DND-41 (cell line): ENCODE results near the gene GPR107.
"Not testable (repeated sequence)": the region's sequence is repeated elsewhere in the genome, so short reads cannot be mapped to it uniquely, and the experiment has no call there.

Experiments used
- ATAC-seq: fragments of 200-7000 bp; cut with Tn5 transposase; 3 replicates; pipeline ENCODE4 v1.9.1; 2021; ENCODE audit warnings: low read depth; ENCODE audit not compliant: insufficient read depth
- DNase-seq: peaks from one replicate; pipeline ENCODE4 v3.0.0-alpha.2; 2020
- H2AFZ ChIP-seq: 2 replicates; pipeline ENCODE4 v1.6.0; 2012; ENCODE audit warnings: low read depth, low read length
- H3K27ac ChIP-seq: 2 replicates; pipeline ENCODE4 v1.5.1; 2012; ENCODE audit warnings: low read length, inconsistent platforms
- H3K27me3 ChIP-seq: fragments of 200-600 bp; sonication (generic); 2 replicates; pipeline ENCODE4 v1.6.0; 2012; ENCODE audit warnings: low read length, mild to moderate bottlenecking, inconsistent platforms; ENCODE audit not compliant: insufficient read depth, poor library complexity
- H3K36me3 ChIP-seq: 2 replicates; pipeline ENCODE4 v1.5.1; 2012; ENCODE audit warnings: low read length, inconsistent platforms; ENCODE audit not compliant: insufficient read depth
- H3K4me1 ChIP-seq: 2 replicates; pipeline ENCODE4 v1.5.1; 2012; ENCODE audit warnings: mild to moderate bottlenecking, low read length; ENCODE audit not compliant: insufficient read depth
- H3K4me2 ChIP-seq: 2 replicates; pipeline ENCODE4 v1.6.0; 2012; ENCODE audit warnings: mild to moderate bottlenecking, moderate library complexity, low read length, inconsistent platforms; ENCODE audit not compliant: insufficient read depth
- H3K4me3 ChIP-seq, 2 experiments: fragments of 200-600 bp in 1 of 2; shearing (Covaris generic) in 1 of 2; 2 replicates each; pipeline ENCODE4 v1.5.1; 2012 to 2016; ENCODE audit warnings: inconsistent platforms in 2 of 2, low read length in 2 of 2, mild to moderate bottlenecking in 2 of 2, low read depth in 1 of 2, moderate library complexity in 1 of 2
- H3K79me2 ChIP-seq: 2 replicates; pipeline ENCODE4 v1.6.0; 2012; ENCODE audit warnings: low read length, inconsistent platforms; ENCODE audit not compliant: insufficient read depth
- H3K9ac ChIP-seq: 2 replicates; pipeline ENCODE4 v1.6.0; 2012; ENCODE audit warnings: low read depth, mild to moderate bottlenecking, inconsistent platforms, low read length, moderate library complexity
- H3K9me3 ChIP-seq: 2 replicates; pipeline ENCODE4 v1.5.1; 2012; ENCODE audit warnings: low read length, moderate library complexity, mild to moderate bottlenecking, inconsistent platforms; ENCODE audit not compliant: insufficient read depth, severe bottlenecking
- H4K20me1 ChIP-seq: 2 replicates; pipeline ENCODE4 v1.6.0; 2012; ENCODE audit warnings: low read length; ENCODE audit not compliant: insufficient read depth
- CTCF ChIP-seq: IDR thresholded peaks from 2 replicates; pipeline ENCODE4 v1.5.1; 2012; ENCODE audit warnings: borderline replicate concordance, low read length, moderate library complexity, mild to moderate bottlenecking; ENCODE audit not compliant: poor library complexity, severe bottlenecking; ENCODE audit errors: extremely low read depth
- EZH2 ChIP-seq: IDR thresholded peaks from 3 replicates; pipeline ENCODE4 v1.6.1; 2012; ENCODE audit warnings: borderline replicate concordance, low read depth, mild to moderate bottlenecking, moderate library complexity, low read length, inconsistent platforms; ENCODE audit not compliant: severe bottlenecking

The GPR107 gene

GRCh38 chr9:130021123-130021522 lies 32.6 kb upstream of the GPR107 start:
- ATAC-seq = no peak
- Histone ChIP-seq H3K4me1 (peaks cover 3% of the 10 kb centered on the region; the same call in 1 of the 2 replicates), H3K9ac (no peak overlapping the region), H3K79me2 (peaks cover 99% of the 10 kb centered on the region), H3K27me3 (no peaks in the 10 kb centered on the region), H2AFZ (no peak overlapping the region), H3K36me3 (peaks cover 64% of the 10 kb centered on the region), H3K4me3 (no peak overlapping the region), H3K9me3 (no peaks in the 10 kb centered on the region), H3K27ac (no peak overlapping the region), H3K4me2 (no peak overlapping the region), H4K20me1 (peaks cover 73% of the 10 kb centered on the region)
- TF ChIP-seq EZH2 (no peak), CTCF (no peak)
- no peak for DNase-seq

GRCh38 chr9:130021842-130022241 lies 31.9 kb upstream of the GPR107 start:
- not testable (repeated sequence) for H3K4me1 ChIP-seq, H3K27ac ChIP-seq, H3K27me3 ChIP-seq, ATAC-seq, H3K9ac ChIP-seq, H3K4me2 ChIP-seq, H3K9me3 ChIP-seq, DNase-seq, H2AFZ ChIP-seq, H3K4me3 ChIP-seq
- H4K20me1 ChIP-seq = peaks cover 73% of the 10 kb centered on the region
- peaks cover 58% of the 10 kb centered on the region for H3K36me3 ChIP-seq
- peaks cover 99% of the 10 kb centered on the region for H3K79me2 ChIP-seq

- Histone ChIP-seq H3K4me3 (no peak overlapping the region), H4K20me1 (peaks cover 79% of the 10 kb centered on the region), H3K9me3 (no peaks in the 10 kb centered on the region), H3K36me3 (peaks cover 59% of the 10 kb centered on the region), H3K4me2 (no peak overlapping the region), H3K9ac (no peak overlapping the region), H2AFZ (no peak overlapping the region), H3K27me3 (no peaks in the 10 kb centered on the region), H3K79me2 (peaks cover 99% of the 10 kb centered on the region), H3K4me1 (peaks cover 5% of the 10 kb centered on the region), H3K27ac (no peak overlapping the region)
- ATAC-seq (no peak), DNase-seq (no peak)
- no peak for TF ChIP-seq CTCF
- TF ChIP-seq EZH2 = no peak
Measured at GRCh38 chr9:130022566-130023143, 31.1 kb upstream of the GPR107 start.

GRCh38 chr9:130023144-130023787 lies 30.4 kb upstream of the GPR107 start:
- Histone ChIP-seq H2AFZ (no peak overlapping the region), H3K4me2 (no peak overlapping the region), H3K9ac (no peak overlapping the region), H3K9me3 (no peaks in the 10 kb centered on the region), H3K27ac (no peak overlapping the region), H3K4me1 (peaks cover 8% of the 10 kb centered on the region), H3K27me3 (no peaks in the 10 kb centered on the region), H3K79me2 (peaks cover 99% of the 10 kb centered on the region), H4K20me1 (peaks cover 85% of the 10 kb centered on the region), H3K36me3 (peaks cover 63% of the 10 kb centered on the region), H3K4me3 (no peak overlapping the region)
- ATAC-seq (no peak), DNase-seq (no peak)
- TF ChIP-seq CTCF (no peak), EZH2 (no peak)
